Endothelial cell of umbilical vein (primary cell): ENCODE measurements around the gene CCDC60. TPM values are rescaled to one million over a fixed set of nuclear protein-coding genes. Genes with fewer than 3 reads are reported as not detected.

Experiments
- BruUV-seq: library from RNA; stranded (reverse); fragments of 400-500 nt; replicated peaks from 2 replicates; lab custom pipeline; 2021; lab: Mats Ljungman, UMichigan
- CTCF ChIA-PET: fragments of 300-600, 350-600 bp; sonication (Branson Sonifier 250); formaldehyde crosslinking; loops from one replicate; lab custom pipeline; 2021; ENCODE audit warnings: antibody characterized with exemption, inconsistent platforms; lab: Charles Lee
- POLR2A ChIA-PET: fragments of 300-600, 350-600 bp; sonication (Branson Sonifier 250); formaldehyde crosslinking; loops from one replicate; lab custom pipeline; 2021; ENCODE audit warnings: antibody characterized with exemption, inconsistent platforms; lab: Charles Lee
- DNase-seq: peaks from one replicate; pipeline ENCODE4 v3.0.0-alpha.2; 2011; ENCODE audit warnings: low read depth, low spot score
- FAIRE-seq: peaks from 2 replicates; lab custom pipeline; 2011; peaks lifted over from hg19 to GRCh38; lab: Jason Lieb, UNC
- H2AFZ ChIP-seq: 2 replicates; pipeline ENCODE4 v1.6.0; 2012; ENCODE audit warnings: low read depth, low read length, control low read depth, inconsistent platforms
- H3K27ac ChIP-seq: 2 replicates; pipeline ENCODE4 v1.5.1; 2011; ENCODE audit warnings: low read depth, mild to moderate bottlenecking, control low read depth, low read length, moderate library complexity; ENCODE audit not compliant: insufficient read depth
- H3K27me3 ChIP-seq, 2 experiments: 2 replicates each; pipeline versions ENCODE4 v1.6.0 to v1.6.1; 2011; ENCODE audit warnings: low read length in 2 of 2, mixed read lengths in 1 of 2; ENCODE audit not compliant: control insufficient read depth in 2 of 2, insufficient read depth in 2 of 2
- H3K36me3 ChIP-seq, 2 experiments: 2 replicates in 1 of 2; 3 replicates in 1 of 2; pipeline ENCODE4 v1.5.1; 2011; ENCODE audit warnings: low read length in 2 of 2, mild to moderate bottlenecking in 1 of 2, moderate library complexity in 1 of 2; ENCODE audit not compliant: control insufficient read depth in 2 of 2, insufficient read depth in 2 of 2; ENCODE audit errors: extremely low read depth in 1 of 2
- H3K4me1 ChIP-seq: 3 replicates; pipeline ENCODE4 v1.5.1; 2011; ENCODE audit warnings: mild to moderate bottlenecking, low read length; ENCODE audit not compliant: control insufficient read depth, insufficient read depth; ENCODE audit errors: extremely low read depth
- H3K4me2 ChIP-seq: 2 replicates; pipeline ENCODE4 v1.6.1; 2011; ENCODE audit warnings: low read length, control low read depth, mixed read lengths; ENCODE audit not compliant: insufficient read depth
- H3K4me3 ChIP-seq, 3 experiments: fragments of 200-600 bp in 1 of 3; sonication (generic), shearing (Covaris generic) in 1 of 3; replicated peaks in 1 of 3; 2 replicates each; pipeline ENCODE4 v1.5.1; 2011 to 2016; ENCODE audit warnings: control low read depth in 3 of 3, low read length in 3 of 3, mild to moderate bottlenecking in 2 of 3, inconsistent platforms in 1 of 3, low read depth in 1 of 3, moderate library complexity in 1 of 3; ENCODE audit not compliant: insufficient read depth in 1 of 3
- H3K79me2 ChIP-seq: 2 replicates; pipeline ENCODE4 v1.6.0; 2012; ENCODE audit warnings: low read length, inconsistent platforms; ENCODE audit not compliant: control insufficient read depth, insufficient read depth
- H3K9ac ChIP-seq: replicated peaks from 2 replicates; pipeline ENCODE3; 2011; ENCODE audit warnings: low read length, control low read depth; ENCODE audit not compliant: insufficient read depth; ENCODE audit errors: extremely low read depth
- H3K9me1 ChIP-seq: replicated peaks from 3 replicates; pipeline ENCODE4 v1.6.0; 2011; ENCODE audit warnings: mild to moderate bottlenecking, low read length; ENCODE audit not compliant: control insufficient read depth, insufficient read depth; ENCODE audit errors: extremely low read depth
- H3K9me3 ChIP-seq: replicated peaks from 2 replicates; pipeline ENCODE4 v1.5.1; 2012; ENCODE audit warnings: low read length, inconsistent platforms; ENCODE audit not compliant: control insufficient read depth, insufficient read depth
- H4K20me1 ChIP-seq: replicated peaks from 2 replicates; pipeline ENCODE3; 2011; ENCODE audit warnings: mild to moderate bottlenecking, low read length; ENCODE audit not compliant: control insufficient read depth, insufficient read depth; ENCODE audit errors: extremely low read depth
- CTCF ChIP-seq, 2 donors: IDR thresholded peaks; 1 replicate in 1 of 2; 2 replicates in 1 of 2; pipeline ENCODE4 v1.5.1; 2011; ENCODE audit warnings: low read length in 2 of 2, mild to moderate bottlenecking in 2 of 2, moderate library complexity in 2 of 2, control low read depth in 1 of 2, inconsistent platforms in 1 of 2, low read depth in 1 of 2; ENCODE audit not compliant: insufficient read depth in 1 of 2; ENCODE audit errors: extremely low read depth in 1 of 2
- FOS ChIP-seq: IDR thresholded peaks from 2 replicates; pipeline ENCODE4 v1.6.1; 2011; ENCODE audit warnings: mild to moderate bottlenecking, low read length, moderate library complexity, borderline replicate concordance; ENCODE audit not compliant: insufficient read depth
- JUN ChIP-seq: IDR thresholded peaks from 2 replicates; pipeline ENCODE4 v1.6.1; 2011; ENCODE audit warnings: borderline replicate concordance, low read depth; ENCODE audit not compliant: insufficient read length, insufficient read depth
- MAX ChIP-seq: IDR thresholded peaks from 2 replicates; pipeline ENCODE4 v1.6.1; 2011; ENCODE audit not compliant: insufficient read depth, insufficient read length
- POLR2A ChIP-seq: IDR thresholded peaks from 2 replicates; pipeline ENCODE4 v1.6.1; 2012; ENCODE audit warnings: low read depth, mild to moderate bottlenecking, control low read depth, low read length
- dilution Hi-C: fragments of 300-500 bp; cut with MboI; formaldehyde crosslinking; loops from one replicate; pipeline ENCODE4 v1.15.0; 2019; ENCODE audit warnings: low sequenced_read_pairs; ENCODE audit not compliant: extremely low pct_ligation_motif_present
- intact Hi-C: fragments of 100-400 bp; cut with micrococcal nuclease; formaldehyde crosslinking; loops from one replicate; pipeline ENCODE4 v1.10.0; 2022
- polyA plus RNA-seq, 4 experiments: library from polyadenylated mRNA; depleted of rRNA in 3 of 4; stranded (reverse) in 3 of 4; unstranded in 1 of 4; fragments of >200 nt; gene quantifications; 2 replicates each; pipeline versions ENCODE4 v1.2.1 to v1.2.3, GENCODE V29; 2011 to 2012; ENCODE audit warnings: missing spikeins in 1 of 4
- total RNA-seq: library from RNA; stranded (reverse); gene quantifications from 2 replicates; pipeline ENCODE4 v1.2.3, GENCODE V29; 2021

CCDC60 gene
- total and polyA plus RNA-seq, 2 donors (not counting 3 experiments of a cell fraction or from before 2014, with no cell fraction given) = not detected

GRCh38 chr12:119456824-119457223 lies 122.3 kb downstream of the CCDC60 start:
- DNase-seq (no peak), FAIRE-seq (no peak)
- Histone ChIP-seq H3K4me2 (no peak overlapping the region), H3K27ac (no peak overlapping the region), H3K9me3 (no peaks in the 10 kb centered on the region), H3K4me1 (no peaks in the 10 kb centered on the region), H2AFZ (no peak overlapping the region), H3K4me3 (no peak overlapping the region), H3K36me3 (no peaks in the 10 kb centered on the region), H4K20me1 (no peaks in the 10 kb centered on the region), H3K79me2 (no peaks in the 10 kb centered on the region), H3K9ac (no peak overlapping the region), H3K9me1 (no peaks in the 10 kb centered on the region), H3K27me3 (no peaks in the 10 kb centered on the region)
- POLR2A ChIA-PET = no interaction called here
- CTCF ChIA-PET = no interaction called here
- intact Hi-C loops = no loop called here
- BruUV-seq = no TSS peak
- dilution Hi-C loops = no loop called here
- TF ChIP-seq FOS = no peak
- no peak for TF ChIP-seq CTCF (IDR thresholded peaks at IDR 0.05; ENCODE audit: extremely low read depth in 1 of 2, insufficient read depth in 1 of 2, low read depth in 1 of 2, low read length in 2 of 2)
- TF ChIP-seq MAX = no peak
- no peak for TF ChIP-seq POLR2A

- POLR2A ChIA-PET = no interaction called here
- no peak overlapping the region for H3K4me3 ChIP-seq
- no peaks in the 10 kb centered on the region for H3K36me3 ChIP-seq
- BruUV-seq = no TSS peak
- H3K4me1 ChIP-seq = no peaks in the 10 kb centered on the region
- DNase-seq (no peak), FAIRE-seq (no peak)
- no peak overlapping the region for H3K4me2 ChIP-seq
- TF ChIP-seq FOS (no peak), JUN (no peak), POLR2A (no peak)
- CTCF ChIA-PET = no interaction called here
- H3K9ac ChIP-seq = no peak overlapping the region
- H3K79me2 ChIP-seq = no peaks in the 10 kb centered on the region
- no peak overlapping the region for H2AFZ ChIP-seq
- H3K9me1 ChIP-seq = no peaks in the 10 kb centered on the region
- no peaks in the 10 kb centered on the region for H4K20me1 ChIP-seq
- intact Hi-C loops = no loop called here
- H3K9me3 ChIP-seq = no peaks in the 10 kb centered on the region
- H3K27me3 ChIP-seq = no peaks in the 10 kb centered on the region
- dilution Hi-C loops = no loop called here
- H3K27ac ChIP-seq = no peak overlapping the region
Measured at GRCh38 chr12:119457271-119457670, 122.7 kb downstream of the CCDC60 start.
